HG03442 (cell line): ENCODE results near the gene KDELR3.

Source experiments
- ATAC-seq: cut with Tn5 transposase; IDR thresholded peaks from one replicate; pipeline ENCODE4 v1.9.1; 2021; ENCODE audit warnings: mild to moderate bottlenecking, moderate library complexity; ENCODE audit not compliant: unreplicated experiment

KDELR3 gene

GRCh38 chr22:38467904-38468442, at the start of gene KDELR3:
TSS of gene KDELR3 (plus strand) at chr22:38468096. CDS start at chr22:38468234, 138 bp downstream.
- ATAC-seq: peak; percentile 52

GRCh38 chr22:38418589-38418988, 49.3 kb upstream of the KDELR3 start:
- no peak for ATAC-seq

GRCh38 chr22:38419121-38419857, 48.6 kb upstream of the KDELR3 start:
- ATAC-seq: no peak

DNA sequence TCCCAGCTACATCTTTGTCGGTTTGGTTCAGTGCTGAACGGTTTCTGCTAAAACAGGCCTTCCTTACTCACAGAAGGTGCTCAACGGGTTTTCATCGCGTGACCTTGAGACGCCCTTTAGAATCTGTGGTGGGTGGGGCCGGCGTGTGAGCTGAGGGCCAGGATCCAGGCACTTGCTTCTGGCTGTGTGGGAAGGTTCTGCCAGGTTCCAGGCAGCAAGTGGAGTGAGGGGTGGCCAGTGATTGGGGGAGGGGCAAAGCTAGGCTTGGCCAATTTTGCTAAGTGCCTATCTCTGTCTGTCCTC, 48.1 kb upstream of the KDELR3 start:
- ATAC-seq: no peak

GRCh38 chr22:38420734-38421133, 47.2 kb upstream of the KDELR3 start:
- ATAC-seq: no peak

- ATAC-seq: no peak
These were observed 45.0 kb upstream of the KDELR3 start for GRCh38 chr22:38422611-38423511.

DNA sequence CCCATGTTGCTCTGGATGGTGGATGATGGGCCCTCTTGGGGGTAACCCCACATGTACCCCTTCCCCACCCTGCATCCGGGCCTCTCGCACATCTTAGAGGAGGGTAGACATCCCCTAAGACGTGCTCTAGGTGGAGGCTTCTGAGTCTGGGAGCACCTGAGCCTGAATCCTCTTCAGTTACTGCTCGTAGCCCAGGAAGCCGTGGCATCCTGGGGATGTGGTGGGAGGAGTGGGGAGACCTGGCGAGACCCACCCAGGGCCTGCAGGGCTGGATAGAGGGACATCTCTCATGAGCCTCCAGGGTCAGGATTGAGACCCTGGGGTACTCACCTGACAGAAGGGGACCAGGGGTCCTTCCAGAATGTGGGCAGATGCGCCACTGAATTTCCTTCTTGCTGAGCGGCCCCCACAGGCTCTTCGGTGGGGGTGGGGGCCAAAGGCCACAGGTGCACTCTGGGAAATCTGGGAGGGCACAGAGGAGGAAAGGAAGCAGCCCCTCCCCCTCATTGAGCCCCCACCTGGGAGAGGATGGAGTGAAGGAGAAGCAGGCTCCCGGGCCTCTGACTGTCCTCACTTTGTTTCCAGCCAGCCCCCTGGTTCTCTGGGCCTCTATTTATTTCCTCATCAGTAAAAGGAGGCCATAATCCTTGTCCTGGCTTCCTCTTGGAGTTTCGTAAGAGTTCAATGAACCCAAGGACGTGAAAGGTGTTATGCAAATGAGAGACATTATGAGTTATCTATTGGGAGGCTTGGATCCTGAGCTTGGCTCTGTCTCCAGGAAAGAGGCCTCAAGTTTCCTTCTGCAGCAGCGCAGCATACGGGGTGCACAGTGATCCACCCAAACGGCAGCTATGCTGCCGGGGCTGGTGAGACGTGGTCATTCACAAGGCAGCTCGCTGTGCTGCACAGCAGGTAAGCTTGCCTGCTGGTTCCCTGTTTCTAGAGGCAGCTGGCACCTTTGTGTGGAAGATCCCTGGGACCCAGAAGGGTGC, 44.1 kb upstream of the KDELR3 start:
- no peak for ATAC-seq

DNA sequence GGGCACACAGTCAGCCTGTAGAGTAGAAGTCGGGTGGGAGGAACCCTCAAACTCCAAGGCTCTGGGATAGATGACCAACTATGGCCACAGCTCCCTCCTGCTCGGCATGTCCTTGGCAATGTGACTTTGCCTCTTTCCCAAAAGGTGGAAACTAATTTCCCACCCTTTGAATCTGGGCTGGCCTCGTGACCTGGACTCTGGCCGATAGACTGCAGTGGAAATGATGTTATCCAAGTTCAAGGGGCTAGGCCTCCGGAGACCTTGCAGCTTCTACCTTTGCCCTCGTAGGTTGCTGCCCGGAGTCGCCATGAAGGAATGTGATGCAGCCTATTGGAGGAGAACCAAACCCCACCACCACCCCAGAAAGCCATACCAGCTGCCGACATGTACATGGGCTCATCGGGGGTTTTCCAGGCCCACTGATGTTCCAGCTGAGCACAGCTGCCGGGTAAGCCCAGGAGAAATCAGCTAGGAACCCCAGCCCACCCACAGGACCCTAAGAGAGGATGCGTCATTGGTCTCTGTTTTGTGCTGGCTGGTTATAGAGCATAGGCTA, 43.3 kb upstream of the KDELR3 start:
- no peak for ATAC-seq

GRCh38 chr22:38426628-38427027, 41.3 kb upstream of the KDELR3 start:
- ATAC-seq: no peak

- ATAC-seq: no peak
These were observed 40.4 kb upstream of the KDELR3 start for GRCh38 chr22:38427465-38427864.

- no peak for ATAC-seq
These were observed 40.0 kb upstream of the KDELR3 start for GRCh38 chr22:38427940-38428339.

- ATAC-seq: no peak
These were observed 39.2 kb upstream of the KDELR3 start for GRCh38 chr22:38428714-38429113.

DNA sequence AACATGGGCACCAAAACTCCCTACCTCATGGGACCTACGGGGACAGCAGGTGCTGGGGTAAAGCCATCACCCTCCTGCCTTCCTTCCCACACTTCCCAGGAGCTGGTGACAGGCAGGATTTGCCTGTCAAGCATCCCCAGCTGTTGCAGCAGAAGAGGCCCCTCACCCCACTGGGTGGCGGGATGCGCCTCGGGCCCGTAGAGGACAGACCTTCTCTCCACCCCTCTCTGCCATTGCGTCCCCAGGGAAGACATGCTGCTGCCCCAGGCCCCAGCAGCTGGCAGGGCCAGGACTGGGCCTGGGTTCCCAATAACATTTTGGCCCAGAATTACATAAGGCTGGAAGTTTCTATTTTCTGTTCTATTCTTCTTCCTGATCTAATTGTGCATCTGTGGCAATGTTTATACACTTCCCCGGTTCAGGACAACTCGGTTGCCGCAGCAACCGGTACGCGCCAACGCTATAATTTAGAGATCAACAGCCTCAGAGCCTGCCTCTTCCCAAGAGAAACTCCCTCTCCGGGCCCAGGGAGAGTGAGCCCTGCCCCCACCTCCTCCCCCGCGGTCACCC, 38.3 kb upstream of the KDELR3 start:
- no peak for ATAC-seq

DNA sequence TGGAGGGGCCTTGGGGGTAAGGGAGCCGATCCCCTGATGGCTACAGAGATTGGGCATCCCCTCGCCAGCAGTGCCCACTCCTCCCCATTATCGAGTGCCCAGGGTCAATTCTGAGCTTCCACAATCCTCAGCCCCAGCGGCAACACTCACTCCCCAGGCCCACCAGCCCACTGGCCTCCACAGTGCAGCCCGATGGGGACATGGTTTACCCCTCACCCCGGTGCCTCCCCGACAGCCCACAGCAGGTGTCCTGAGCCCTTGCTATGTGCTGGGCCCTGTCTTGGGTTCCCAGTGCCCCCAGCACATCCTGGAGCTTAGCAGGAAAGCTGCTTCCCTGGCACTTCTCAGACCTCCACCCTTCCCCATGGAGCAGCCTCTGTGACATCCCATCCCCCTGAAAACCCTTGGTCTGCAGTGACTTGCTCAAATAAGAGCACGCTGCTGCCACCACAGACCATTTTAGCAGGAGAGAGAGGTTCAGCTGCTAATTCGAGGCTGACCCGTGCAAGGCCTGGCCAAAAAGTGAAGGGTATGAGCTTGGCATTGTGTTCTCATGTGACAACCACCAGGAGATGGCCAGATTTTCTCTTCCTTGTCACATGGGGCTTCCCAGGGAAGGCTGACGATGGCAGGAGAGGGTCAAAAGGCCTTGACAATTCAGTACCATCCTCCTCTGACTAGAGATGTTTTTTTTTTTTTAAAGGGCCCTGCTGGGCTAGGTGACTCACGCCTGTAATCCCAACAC, 36.5 kb upstream of the KDELR3 start:
- no peak for ATAC-seq

DNA sequence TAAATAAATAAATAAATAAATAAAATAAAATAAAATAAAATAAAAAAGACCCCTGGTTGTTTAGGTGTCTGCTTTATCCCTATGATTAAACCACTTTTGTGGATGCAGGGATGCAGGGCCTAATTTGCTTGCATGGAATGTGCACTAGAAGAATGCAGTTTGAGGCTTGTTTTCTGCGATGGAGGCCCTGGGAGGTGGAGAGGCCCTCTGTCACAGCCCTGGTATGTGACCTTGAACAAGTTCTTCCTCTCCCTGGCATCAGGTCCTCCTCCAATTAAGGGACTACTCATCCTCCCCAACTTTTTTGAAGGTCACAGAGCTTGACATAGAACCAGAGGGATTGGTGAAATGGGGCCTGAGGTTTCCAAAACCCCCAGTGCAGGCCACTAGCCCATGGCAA, 35.6 kb upstream of the KDELR3 start:
- ATAC-seq: no peak

DNA sequence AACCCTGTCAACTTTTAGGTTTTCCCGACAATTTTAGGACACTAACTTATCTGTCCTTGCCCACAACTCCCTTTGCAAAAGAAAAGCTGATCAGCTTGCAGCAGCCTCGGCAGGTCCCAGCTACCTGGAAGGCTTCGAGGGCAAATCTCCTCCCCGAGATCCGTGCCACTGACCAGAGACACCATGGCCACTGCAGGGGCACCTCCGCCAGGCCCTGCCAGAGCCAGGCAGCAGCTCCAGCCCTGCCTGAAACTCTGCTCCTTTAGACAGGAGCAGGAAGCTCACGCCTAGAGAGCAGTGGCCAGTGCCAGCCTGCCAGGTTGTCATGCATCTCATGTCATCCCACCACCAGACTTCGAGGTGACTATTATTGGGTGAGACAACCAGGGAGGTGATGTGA, 34.0 kb upstream of the KDELR3 start:
- ATAC-seq: no peak

- no peak for ATAC-seq
These were observed 32.9 kb upstream of the KDELR3 start for GRCh38 chr22:38435010-38435409.

DNA sequence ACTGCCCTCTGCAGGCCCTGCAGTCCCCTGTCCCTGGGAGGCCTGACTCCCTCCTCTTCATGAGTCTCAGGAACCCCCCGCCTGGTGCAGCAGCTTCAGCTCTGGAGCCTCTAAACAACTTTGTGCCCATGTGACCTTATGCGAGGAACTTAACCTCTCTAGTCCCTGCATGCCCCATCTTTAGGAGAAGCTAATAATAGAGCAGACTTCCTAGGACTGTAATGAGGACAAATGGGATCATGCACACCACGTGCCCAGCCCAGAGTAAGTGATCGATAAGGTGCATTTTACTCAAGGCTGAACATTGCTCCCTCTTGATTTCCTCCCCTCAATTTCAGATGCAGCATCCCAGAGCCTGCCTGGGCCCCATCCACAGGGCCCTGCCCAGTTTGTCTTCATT, 31.9 kb upstream of the KDELR3 start:
- ATAC-seq: no peak

- no peak for ATAC-seq
These were observed 31.1 kb upstream of the KDELR3 start for GRCh38 chr22:38436629-38437395.
